K562 (cell line): ENCODE results near the gene IGSF21. TPM values are rescaled to one million over a fixed set of nuclear protein-coding genes. Genes with fewer than 3 reads are reported as not detected.

Experiments
- CEBPB ChIP-seq: fragments of 450-650 bp; IDR thresholded peaks from 2 replicates; pipeline ENCODE4 v1.6.1; 2016; ENCODE audit warnings: missing genetic modification characterization, missing compliant biosample characterization
- E2F3 ChIP-seq: fragments of 250-450 bp; sonication (Bioruptor Pico); IDR thresholded peaks from 2 replicates; pipeline ENCODE4 v1.4.0; 2020; ENCODE audit warnings: mild to moderate bottlenecking
- FOXA1 ChIP-seq: fragments of 450-650 bp; IDR thresholded peaks from 2 replicates; pipeline ENCODE4 v1.6.1; 2016; ENCODE audit warnings: mild to moderate bottlenecking, borderline replicate concordance
- IFI16 ChIP-seq: fragments of 250-450 bp; sonication (Bioruptor Pico); IDR thresholded peaks from 2 replicates; pipeline ENCODE4 v2.1.2; 2022; ENCODE audit warnings: mild to moderate bottlenecking, inconsistent platforms
- MAFK ChIP-seq: IDR thresholded peaks from 2 replicates; pipeline ENCODE4 v1.6.1; 2011; ENCODE audit warnings: low read length, improper control_type of control experiment
- MYC ChIP-seq, 2 experiments: fragments of 250-450 bp in 1 of 2; sonication (Bioruptor Pico) in 1 of 2; IDR thresholded peaks; 2 replicates each; pipeline versions ENCODE4 v1.5.1 to v1.6.1; 2012 to 2021; ENCODE audit warnings: low read depth in 2 of 2, borderline replicate concordance in 1 of 2, improper control_type of control experiment in 1 of 2, low read length in 1 of 2, mild to moderate bottlenecking in 1 of 2, moderate library complexity in 1 of 2
- RAD51 ChIP-seq: fragments of 450-650 bp; IDR thresholded peaks from 2 replicates; pipeline ENCODE4 v1.7.1; 2016; ENCODE audit warnings: low read depth, mild to moderate bottlenecking, borderline replicate concordance
- SAFB ChIP-seq: fragments of 200-400 bp; formaldehyde crosslinking; IDR thresholded peaks from 2 replicates; pipeline ENCODE4 v1.6.1; 2017; ENCODE audit warnings: low read depth, low read length, borderline replicate concordance
- SMAD2 ChIP-seq: fragments of 150-350 bp; IDR thresholded peaks from 2 replicates; pipeline ENCODE4 v1.6.1; 2014; ENCODE audit warnings: low read depth, mild to moderate bottlenecking, low read length
- SMAD4 ChIP-seq: fragments of 250-450 bp; sonication (Bioruptor Pico); conservative IDR thresholded peaks from 2 replicates; pipeline ENCODE4 v1.8.0; 2021; ENCODE audit warnings: inconsistent platforms, mild to moderate bottlenecking, moderate library complexity
- TBP ChIP-seq: optimal IDR thresholded peaks from 2 replicates; pipeline ENCODE3; 2011; ENCODE audit warnings: low read depth, low read length, improper control_type of control experiment
- ZNF165 ChIP-seq: fragments of 250-450 bp; sonication (Bioruptor Pico); IDR thresholded peaks from 2 replicates; pipeline ENCODE4 v1.4.0; 2020; ENCODE audit warnings: borderline replicate concordance
- ZNF311 ChIP-seq: fragments of 250-450 bp; sonication (Bioruptor Pico); IDR thresholded peaks from 2 replicates; pipeline ENCODE4 v1.4.0; 2020; ENCODE audit warnings: mild to moderate bottlenecking, moderate library complexity
- ZNF76 ChIP-seq: fragments of 250-450 bp; sonication (Bioruptor Pico); IDR thresholded peaks from 2 replicates; pipeline ENCODE4 v1.4.0; 2020; ENCODE audit warnings: mild to moderate bottlenecking, moderate library complexity, borderline replicate concordance
- ZNF778 ChIP-seq: fragments of 450-650 bp; formaldehyde crosslinking; IDR thresholded peaks from 2 replicates; pipeline ENCODE4 v1.4.0; 2020; ENCODE audit warnings: mild to moderate bottlenecking, moderate library complexity
- polyA plus RNA-seq, 8 experiments: library from polyadenylated mRNA; depleted of rRNA in 4 of 8; stranded (reverse) in 5 of 8; unstranded in 3 of 8; fragments of >200 nt; fragmentation: Nextera tagmentation in 2 of 8; fragmentation: Illumina TruSeq in 1 of 8; extraction: Ambion mirVana in 2 of 8; extraction: Trizol in 1 of 8; gene quantifications; 2 replicates each; pipeline versions ENCODE4 v1.2.1 to v1.2.3, GENCODE V29; 2011 to 2014; ENCODE audit warnings: inconsistent platforms in 1 of 8, missing spikeins in 1 of 8
- total RNA-seq, 7 experiments: library from RNA; depleted of rRNA in 6 of 7; stranded (reverse); fragments of >200 nt in 6 of 7; fragmentation: Illumina TruSeq in 2 of 7; extraction: Trizol in 2 of 7; gene quantifications; 2 replicates each; pipeline versions ENCODE4 v1.2.1 to v1.2.3, GENCODE V29; 2011 to 2021; ENCODE audit warnings: low replicate concordance in 1 of 7
- TF ChIP-seq, protein P1 (sequence below): fragments of 250-450 bp; sonication (Bioruptor Pico); IDR thresholded peaks from 2 replicates; pipeline ENCODE4 v1.4.0; 2020
- TF ChIP-seq, protein P2 (sequence below): fragments of 450-650 bp; IDR thresholded peaks from 2 replicates; pipeline ENCODE4 v1.6.1; 2017; ENCODE audit warnings: mild to moderate bottlenecking, moderate library complexity
- TF ChIP-seq, protein P3 (sequence below): IDR thresholded peaks from 3 replicates; pipeline ENCODE4 v1.6.1; 2011; ENCODE audit warnings: borderline replicate concordance, mild to moderate bottlenecking, moderate library complexity; ENCODE audit not compliant: insufficient read length; ENCODE audit errors: extremely low read depth
- TF ChIP-seq, protein P4 (sequence below): fragments of 450-650 bp; IDR thresholded peaks from 2 replicates; pipeline ENCODE4 v1.6.1; 2016; ENCODE audit warnings: low read depth, mild to moderate bottlenecking, moderate library complexity

The IGSF21 gene
- total and polyA plus RNA-seq, 9 of the 15 experiments (the other 6 are each of a cell fraction or from before 2014, with no cell fraction given), result not detected

DNA sequence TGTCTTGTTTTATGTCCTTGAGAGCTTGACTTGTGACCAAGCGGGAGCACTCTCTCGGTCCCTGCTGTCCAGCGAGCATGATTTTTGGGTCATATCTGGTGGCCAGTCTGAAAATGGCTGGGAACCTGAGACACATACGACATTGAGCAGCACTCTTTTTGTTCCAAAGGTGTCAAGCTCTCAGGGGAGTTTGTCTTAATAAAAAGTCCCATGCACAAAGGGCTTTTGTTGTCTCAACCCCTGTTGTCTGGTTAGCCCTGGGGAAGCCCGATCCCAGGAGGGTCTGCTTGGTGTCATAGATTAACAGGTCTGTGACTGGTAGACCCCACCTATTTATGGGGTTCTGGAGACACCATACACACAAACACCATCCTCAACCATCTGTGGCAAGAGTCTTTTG lies 315.4 kb downstream of the IGSF21 start (continued):
- TF ChIP-seq, protein P1, sequence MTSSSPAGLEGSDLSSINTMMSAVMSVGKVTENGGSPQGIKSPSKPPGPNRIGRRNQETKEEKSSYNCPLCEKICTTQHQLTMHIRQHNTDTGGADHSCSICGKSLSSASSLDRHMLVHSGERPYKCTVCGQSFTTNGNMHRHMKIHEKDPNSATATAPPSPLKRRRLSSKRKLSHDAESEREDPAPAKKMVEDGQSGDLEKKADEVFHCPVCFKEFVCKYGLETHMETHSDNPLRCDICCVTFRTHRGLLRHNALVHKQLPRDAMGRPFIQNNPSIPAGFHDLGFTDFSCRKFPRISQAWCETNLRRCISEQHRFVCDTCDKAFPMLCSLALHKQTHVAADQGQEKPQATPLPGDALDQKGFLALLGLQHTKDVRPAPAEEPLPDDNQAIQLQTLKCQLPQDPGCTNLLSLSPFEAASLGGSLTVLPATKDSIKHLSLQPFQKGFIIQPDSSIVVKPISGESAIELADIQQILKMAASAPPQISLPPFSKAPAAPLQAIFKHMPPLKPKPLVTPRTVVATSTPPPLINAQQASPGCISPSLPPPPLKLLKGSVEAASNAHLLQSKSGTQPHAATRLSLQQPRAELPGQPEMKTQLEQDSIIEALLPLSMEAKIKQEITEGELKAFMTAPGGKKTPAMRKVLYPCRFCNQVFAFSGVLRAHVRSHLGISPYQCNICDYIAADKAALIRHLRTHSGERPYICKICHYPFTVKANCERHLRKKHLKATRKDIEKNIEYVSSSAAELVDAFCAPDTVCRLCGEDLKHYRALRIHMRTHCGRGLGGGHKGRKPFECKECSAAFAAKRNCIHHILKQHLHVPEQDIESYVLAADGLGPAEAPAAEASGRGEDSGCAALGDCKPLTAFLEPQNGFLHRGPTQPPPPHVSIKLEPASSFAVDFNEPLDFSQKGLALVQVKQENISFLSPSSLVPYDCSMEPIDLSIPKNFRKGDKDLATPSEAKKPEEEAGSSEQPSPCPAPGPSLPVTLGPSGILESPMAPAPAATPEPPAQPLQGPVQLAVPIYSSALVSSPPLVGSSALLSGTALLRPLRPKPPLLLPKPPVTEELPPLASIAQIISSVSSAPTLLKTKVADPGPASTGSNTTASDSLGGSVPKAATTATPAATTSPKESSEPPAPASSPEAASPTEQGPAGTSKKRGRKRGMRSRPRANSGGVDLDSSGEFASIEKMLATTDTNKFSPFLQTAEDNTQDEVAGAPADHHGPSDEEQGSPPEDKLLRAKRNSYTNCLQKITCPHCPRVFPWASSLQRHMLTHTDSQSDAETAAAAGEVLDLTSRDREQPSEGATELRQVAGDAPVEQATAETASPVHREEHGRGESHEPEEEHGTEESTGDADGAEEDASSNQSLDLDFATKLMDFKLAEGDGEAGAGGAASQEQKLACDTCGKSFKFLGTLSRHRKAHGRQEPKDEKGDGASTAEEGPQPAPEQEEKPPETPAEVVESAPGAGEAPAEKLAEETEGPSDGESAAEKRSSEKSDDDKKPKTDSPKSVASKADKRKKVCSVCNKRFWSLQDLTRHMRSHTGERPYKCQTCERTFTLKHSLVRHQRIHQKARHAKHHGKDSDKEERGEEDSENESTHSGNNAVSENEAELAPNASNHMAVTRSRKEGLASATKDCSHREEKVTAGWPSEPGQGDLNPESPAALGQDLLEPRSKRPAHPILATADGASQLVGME (CRISPR knock-in tag), result 0 out of 2 replicates have a peak, but pooled peaks have one; percentile 54
- TF ChIP-seq ZNF778 (CRISPR knock-in tag) (no peak), ZNF311 (CRISPR knock-in tag) (peak; percentile 83), RAD51 (no peak), ZNF76 (CRISPR knock-in tag) (peak; percentile 83), FOXA1 (no peak), MAFK (no peak), ZNF165 (CRISPR knock-in tag) (0 out of 2 replicates have a peak, but pooled peaks have one; percentile 46), SMAD4 (CRISPR knock-in tag) (no peak), E2F3 (CRISPR knock-in tag) (peak; percentile 49; the same call in 1 of the 2 replicates), IFI16 (no peak), SMAD2 (no peak), CEBPB (no peak), MYC (IDR thresholded peaks at IDR 0.05; ENCODE audit: low read depth, low read length) (no peak), MYC (CRISPR knock-in tag; IDR thresholded peaks at IDR 0.05; ENCODE audit: borderline replicate concordance, low read depth) (no peak), TBP (no peak), SAFB (no peak)
- TF ChIP-seq, protein P2, sequence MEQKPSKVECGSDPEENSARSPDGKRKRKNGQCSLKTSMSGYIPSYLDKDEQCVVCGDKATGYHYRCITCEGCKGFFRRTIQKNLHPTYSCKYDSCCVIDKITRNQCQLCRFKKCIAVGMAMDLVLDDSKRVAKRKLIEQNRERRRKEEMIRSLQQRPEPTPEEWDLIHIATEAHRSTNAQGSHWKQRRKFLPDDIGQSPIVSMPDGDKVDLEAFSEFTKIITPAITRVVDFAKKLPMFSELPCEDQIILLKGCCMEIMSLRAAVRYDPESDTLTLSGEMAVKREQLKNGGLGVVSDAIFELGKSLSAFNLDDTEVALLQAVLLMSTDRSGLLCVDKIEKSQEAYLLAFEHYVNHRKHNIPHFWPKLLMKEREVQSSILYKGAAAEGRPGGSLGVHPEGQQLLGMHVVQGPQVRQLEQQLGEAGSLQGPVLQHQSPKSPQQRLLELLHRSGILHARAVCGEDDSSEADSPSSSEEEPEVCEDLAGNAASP, result no peak
- TF ChIP-seq, protein P3, sequence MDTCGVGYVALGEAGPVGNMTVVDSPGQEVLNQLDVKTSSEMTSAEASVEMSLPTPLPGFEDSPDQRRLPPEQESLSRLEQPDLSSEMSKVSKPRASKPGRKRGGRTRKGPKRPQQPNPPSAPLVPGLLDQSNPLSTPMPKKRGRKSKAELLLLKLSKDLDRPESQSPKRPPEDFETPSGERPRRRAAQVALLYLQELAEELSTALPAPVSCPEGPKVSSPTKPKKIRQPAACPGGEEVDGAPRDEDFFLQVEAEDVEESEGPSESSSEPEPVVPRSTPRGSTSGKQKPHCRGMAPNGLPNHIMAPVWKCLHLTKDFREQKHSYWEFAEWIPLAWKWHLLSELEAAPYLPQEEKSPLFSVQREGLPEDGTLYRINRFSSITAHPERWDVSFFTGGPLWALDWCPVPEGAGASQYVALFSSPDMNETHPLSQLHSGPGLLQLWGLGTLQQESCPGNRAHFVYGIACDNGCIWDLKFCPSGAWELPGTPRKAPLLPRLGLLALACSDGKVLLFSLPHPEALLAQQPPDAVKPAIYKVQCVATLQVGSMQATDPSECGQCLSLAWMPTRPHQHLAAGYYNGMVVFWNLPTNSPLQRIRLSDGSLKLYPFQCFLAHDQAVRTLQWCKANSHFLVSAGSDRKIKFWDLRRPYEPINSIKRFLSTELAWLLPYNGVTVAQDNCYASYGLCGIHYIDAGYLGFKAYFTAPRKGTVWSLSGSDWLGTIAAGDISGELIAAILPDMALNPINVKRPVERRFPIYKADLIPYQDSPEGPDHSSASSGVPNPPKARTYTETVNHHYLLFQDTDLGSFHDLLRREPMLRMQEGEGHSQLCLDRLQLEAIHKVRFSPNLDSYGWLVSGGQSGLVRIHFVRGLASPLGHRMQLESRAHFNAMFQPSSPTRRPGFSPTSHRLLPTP, result no peak
- TF ChIP-seq, protein P4, sequence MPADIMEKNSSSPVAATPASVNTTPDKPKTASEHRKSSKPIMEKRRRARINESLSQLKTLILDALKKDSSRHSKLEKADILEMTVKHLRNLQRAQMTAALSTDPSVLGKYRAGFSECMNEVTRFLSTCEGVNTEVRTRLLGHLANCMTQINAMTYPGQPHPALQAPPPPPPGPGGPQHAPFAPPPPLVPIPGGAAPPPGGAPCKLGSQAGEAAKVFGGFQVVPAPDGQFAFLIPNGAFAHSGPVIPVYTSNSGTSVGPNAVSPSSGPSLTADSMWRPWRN, result no peak
